Urothelium cell line (cell line): ENCODE data around the gene IKZF3.
"Not testable (repeated sequence)": the region's sequence is repeated elsewhere in the genome, so short reads cannot be mapped to it uniquely, and the experiment has no call there.

Source experiments
- DNase-seq: peaks from one replicate; pipeline ENCODE4 v3.0.0; 2011; ENCODE audit warnings: low spot score, mixed read lengths
- FAIRE-seq: peaks from 2 replicates; lab custom pipeline; 2011; peaks lifted over from hg19 to GRCh38; lab: Jason Lieb, UNC

Gene IKZF3

DNA sequence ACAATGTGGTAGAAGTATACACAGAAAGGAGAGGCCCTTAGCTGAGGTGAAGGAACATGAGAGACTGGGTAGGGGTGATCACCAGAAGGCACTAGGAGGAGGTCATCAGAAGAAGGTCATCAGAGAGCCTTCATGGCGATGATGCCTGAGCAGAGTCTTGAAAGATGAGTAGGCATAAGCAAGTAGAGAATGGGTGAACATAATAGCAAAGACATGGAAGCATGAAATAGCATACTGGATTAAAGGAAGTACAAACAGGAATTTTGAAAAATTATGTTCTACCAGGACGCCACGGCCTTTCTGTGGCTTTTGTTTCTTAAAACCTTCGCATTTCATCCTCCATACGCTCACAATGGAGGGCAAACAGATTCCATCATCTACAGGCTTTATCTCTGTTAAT lies 2.9 kb downstream of the IKZF3 start:
- FAIRE-seq (no peak), DNase-seq (no peak)

DNA sequence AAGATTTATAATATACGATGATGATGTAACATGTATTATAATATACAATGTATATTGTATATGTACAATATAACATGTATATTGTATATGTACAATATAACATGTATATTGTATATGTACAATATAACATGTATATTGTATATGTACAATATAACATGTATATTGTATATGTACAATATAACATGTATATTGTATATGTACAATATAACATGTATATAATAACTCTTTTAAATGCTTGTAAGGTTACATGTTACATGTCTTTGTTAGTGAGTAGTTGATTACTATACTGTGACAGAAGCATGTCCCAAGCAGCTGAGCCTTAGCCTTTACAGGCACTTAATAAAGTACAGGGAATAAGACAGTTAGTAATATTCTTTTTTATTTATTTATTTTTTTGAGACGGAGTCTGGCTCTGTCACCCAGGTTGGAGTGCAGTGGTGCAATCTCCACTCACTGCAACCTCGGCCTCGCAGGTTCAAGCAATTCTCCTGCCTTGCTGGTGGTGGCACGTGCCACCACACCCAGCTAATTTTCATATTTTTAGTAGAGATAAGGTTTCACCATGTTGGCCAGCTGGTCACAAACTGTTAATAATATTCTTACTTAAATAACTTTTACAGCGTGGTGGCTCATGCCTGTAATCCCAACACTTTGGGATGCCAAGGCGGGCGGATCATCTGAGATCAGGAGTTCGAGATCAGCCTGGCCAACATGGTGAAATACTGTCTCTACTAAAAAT lies 8.0 kb downstream of the IKZF3 start:
- DNase-seq, FAIRE-seq: not testable (repeated sequence)

DNA sequence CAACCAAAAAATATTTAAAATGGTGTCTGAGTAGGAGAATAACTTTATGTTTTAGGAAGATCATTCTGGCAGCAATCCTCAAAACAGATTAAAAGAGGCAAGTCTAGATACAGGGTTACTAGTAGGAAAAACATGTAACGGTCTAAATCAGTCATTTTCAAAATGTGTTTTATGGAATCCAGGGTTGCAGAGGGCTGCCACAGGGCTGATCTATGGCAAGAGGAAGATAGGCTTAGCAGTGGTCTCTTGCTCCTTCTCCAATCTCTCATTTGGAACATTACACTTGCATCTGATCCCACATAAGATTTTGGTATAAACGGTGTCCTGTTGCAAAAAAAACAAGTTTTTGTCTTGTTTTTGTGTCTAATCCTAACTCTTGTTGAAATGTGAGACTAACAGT lies 9.2 kb downstream of the IKZF3 start:
- DNase-seq (no peak), FAIRE-seq (no peak)

DNA sequence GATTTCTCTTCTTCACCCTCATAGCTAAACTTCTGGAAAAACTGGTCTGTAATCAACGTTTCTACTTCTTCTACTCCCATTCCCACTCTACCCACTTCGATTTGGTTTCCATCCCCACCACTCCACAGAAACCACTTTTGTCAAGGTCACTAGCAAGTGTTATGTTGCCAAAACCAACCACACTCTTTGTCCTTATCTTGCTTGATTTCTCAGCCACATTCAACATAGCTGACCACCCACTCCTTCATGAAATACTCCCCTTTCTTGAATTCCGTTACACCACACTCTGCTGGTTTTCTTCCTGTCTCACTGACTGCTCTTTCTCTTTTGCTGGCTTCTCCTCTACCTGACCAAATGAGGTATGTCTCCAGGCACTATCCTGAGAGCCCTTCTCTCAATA lies 11.9 kb downstream of the IKZF3 start:
- no peak for DNase-seq
- no peak for FAIRE-seq

DNA sequence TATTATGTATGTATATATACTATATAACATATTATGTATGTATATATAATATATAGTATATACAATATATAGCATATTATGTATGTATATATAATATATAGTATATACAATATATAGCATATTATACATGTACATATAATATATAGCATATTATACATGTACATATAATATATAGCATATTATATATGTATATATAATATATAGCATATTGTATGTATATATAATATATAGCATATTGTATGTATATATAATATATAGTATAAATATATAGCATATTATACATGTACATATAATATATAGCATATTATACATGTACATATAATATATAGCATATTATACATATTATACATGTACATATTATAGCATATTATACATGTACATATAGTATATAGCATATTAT lies 13.9 kb downstream of the IKZF3 start:
- not testable (repeated sequence) for FAIRE-seq, DNase-seq

DNA sequence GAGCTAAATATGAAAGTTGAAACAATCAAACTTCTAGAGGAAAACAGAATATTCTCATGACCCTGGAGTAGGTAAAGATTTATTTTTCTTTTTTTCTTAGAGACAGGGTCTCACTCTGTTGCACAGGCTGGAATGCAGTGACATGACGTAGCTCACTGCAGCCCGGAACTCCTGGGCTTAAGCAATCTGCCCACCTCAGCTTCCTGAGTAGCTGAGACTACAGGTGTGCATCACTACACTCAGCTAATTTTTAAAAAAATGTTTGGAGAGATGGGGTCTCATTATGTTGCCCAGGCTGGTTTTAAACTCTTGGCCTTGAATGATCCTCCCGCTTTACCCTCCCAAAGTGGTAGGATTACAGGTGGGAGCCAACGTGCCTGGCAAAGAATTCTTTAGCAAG lies 15.5 kb downstream of the IKZF3 start:
- no peak for FAIRE-seq

DNA sequence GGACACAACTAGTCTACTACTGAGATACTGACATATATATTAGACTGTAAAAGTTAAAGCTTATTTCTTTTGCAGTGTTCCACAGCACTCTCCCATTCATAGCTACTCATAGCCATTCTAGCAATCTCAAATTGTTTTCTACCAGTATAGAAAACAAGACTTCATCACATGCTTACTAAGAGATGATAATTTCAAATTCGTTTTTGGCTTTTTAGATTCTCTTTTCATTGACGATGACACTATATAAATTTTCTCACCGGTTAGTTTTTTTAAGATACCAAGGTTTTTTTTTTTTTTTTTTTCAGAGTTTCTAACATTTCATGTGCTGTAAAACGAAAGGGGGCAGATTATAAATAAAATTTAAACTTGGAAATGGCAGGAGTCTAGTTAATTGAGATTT lies 17.9 kb downstream of the IKZF3 start:
- no peak for FAIRE-seq

More for the DNA sequence above, 15.5 kb downstream of the IKZF3 start:
- no peak for DNase-seq

DNA sequence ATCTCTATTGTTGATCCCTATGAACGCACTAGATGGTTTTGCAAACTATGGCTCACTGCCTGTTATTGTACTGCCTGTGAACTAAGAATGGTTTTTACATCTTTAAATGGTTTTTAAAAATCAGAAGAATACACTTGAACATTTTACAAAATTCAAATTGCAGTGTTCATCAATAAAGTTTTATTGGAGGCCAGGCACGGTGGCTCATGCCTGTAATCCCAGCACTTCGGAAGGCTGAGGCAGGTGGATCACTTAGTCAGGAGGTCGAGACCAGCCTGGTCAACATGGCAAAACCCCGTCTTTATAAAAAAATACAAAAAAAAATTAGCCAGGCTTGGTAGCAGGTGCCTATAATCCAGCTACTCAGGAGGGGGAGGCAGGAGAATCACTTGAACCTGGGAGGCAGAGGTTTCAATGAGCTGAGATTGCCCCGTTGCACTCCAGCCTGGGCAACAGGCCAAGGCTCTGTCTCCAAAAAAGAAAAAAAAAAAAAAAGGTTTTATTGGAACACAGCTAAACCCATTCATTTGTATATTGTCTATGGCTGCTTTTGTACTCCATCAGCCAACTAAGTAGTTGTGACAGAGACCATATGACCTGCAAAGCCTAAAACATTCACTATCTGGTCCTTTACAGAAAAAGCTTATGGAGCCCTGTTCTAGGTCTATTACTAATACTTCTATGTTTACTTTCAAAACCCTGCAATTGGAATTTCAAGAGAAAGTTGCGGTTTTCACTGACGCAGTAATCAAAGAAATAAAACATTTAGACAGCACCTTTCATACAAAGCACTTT lies 18.9 kb downstream of the IKZF3 start:
- DNase-seq (no peak), FAIRE-seq (no peak)

More for the DNA sequence above, 17.9 kb downstream of the IKZF3 start:
- DNase-seq = no peak

DNA sequence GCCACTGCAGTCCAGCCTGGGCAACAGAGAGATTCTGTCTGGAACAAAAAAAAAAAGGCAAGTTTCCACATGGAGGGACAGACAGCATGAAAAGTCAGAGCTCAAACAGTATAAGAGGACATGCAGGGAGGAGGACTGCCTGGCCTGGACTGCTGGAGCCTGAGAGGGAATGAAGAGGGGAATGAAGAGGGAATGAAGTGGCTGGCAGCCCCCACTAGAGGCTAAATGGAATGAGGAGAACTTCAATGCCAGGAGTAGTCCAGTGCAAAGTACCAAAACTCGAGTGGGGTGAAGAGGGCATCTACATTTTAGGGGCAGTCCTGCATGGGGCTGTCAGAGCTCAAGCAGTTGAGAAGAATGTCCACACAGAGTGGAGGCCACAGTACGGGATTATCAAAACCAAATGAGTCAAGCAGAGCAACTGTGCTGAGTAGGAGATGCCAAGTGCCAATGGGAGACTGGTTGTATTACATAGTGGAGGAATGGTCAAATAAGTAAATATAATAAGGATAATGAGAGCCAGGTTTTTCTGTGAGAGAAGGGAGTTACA lies 22.9 kb downstream of the IKZF3 start:
- no peak for FAIRE-seq
- DNase-seq = no peak

DNA sequence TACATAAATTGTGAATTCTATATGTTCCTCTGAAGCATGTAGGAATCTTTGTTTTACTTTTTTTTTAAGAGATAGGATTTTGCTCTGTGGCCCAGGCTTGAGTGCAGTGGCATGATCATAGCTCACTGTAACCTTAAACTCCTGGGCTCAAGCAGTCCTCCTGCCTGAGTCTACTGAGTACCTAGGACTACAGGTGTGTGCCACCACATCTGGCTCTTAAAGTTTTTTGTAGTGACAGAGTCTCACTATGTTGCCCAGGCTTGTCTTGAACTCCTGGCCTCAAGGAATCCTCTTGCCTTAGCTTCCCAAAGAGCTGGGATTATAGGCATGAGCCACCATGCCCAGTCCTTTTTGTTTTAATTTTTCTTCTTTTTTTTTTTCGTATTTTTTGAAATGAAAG lies 25.3 kb downstream of the IKZF3 start:
- DNase-seq = no peak
- FAIRE-seq = no peak

DNA sequence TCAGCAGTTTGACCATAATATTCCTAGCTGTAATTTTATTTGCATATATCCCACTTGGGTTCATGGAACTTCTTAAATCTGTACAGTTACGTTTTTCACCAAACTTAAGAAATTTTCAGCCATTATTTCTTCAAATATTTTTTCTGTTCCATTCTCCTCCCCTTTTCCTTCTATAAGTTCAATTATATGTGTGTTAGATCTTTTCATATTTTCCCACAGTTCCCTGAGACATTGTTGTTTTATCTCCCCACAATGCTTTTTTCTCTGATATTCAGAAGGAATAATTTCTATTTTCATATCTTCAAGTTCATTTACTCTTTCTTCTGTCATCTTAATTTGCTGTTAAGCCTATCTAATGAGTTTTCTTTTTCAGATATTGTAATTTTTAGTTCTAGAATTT lies 26.1 kb downstream of the IKZF3 start:
- DNase-seq (no peak), FAIRE-seq (no peak)

DNA sequence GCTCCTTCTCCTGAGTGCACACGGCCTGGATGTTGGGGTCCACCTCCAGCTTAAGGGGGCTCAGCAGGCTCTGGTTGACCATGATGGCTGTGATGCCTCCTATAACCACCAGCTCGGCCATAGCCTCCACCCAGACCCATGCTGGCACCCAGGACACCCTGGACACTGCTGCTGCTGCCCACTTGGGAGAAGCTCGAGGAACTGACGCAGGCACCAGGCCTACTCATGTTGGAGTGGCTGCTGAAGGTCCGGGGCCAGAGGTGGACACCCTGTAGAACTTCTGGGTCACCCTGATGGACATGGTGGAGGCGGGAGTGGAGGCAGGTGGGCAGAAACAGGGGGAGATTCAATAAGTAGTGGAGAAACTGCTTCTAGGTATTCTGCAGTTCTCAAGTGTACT lies 28.0 kb downstream of the IKZF3 start:
- FAIRE-seq = no peak

DNA sequence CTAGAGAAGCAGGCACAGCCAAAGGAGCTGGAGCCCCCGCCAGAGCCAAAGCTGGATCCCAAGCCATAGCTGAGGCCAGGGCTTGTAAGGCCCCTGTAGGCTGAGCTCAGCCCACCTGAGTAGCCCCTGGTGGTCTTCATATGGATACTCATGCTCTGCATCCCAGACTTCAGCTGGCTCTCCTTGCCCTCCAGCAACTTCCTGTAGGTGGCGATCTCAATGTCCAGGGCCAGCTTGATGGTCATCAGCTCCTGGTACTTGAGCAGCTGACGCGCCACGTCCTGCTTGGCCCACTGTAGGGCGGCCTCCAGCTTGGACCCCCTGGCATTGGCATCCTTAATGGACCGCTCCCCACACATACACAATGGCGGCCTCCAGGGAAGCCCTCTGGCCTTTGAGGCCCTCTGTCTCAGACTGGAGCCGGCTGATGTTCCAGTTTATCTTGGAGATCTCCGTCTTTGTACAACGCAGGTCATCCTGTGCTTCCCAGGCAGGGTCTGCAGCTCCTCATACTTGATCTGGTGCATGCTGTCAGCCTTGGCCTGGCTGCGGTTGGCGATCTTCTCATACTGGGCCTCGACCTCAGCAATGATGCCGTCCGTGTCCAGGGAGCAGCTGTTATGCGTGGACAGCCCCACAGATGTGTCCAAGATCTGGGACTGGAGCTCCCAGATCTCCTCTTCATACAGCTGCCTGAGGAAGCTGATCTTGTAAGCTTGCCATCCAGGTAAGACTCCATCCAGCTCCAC lies 28.9 kb downstream of the IKZF3 start:
- peak; percentile 17 for FAIRE-seq
- DNase-seq = no peak

More for the DNA sequence above, 28.0 kb downstream of the IKZF3 start:
- DNase-seq = no peak

DNA sequence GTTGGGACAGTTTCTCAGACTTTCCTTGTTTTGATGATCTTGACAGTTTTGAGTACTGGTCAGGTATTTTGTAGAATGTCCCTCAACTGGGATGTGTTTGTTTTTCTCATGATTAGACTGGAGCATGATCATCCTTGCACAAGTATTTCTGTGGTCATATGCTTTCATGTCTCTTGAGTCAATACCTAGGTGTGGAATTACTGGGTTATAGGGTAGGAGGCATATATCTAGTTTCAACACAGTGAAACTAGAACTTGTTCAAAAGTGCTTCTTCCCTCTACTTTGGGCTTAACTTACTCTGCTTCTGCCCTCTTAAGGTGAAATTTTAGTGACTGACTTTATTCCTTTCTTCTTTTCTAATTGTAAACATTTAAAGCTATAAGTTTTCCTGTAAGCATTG lies 30.1 kb downstream of the IKZF3 start:
- no peak for FAIRE-seq
- DNase-seq = no peak

DNA sequence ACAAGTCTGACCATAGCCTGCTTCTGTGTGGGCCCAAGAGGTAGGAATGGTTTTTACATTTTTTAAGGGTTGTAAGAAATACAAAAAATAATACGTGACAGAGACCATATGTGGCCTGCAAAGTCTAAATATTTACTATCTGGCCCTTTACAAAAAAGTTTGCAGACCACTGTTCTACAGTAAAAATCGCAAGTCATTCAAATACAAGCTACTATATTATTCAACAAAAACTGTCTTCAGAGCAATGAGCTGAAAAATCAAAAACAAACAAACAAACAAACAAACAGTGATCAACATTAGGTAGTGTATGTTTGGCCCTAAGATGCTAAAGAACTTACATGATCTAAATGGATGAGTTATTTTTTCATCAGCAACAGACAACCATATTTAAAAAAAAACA lies 32.5 kb downstream of the IKZF3 start:
- FAIRE-seq = no peak

DNA sequence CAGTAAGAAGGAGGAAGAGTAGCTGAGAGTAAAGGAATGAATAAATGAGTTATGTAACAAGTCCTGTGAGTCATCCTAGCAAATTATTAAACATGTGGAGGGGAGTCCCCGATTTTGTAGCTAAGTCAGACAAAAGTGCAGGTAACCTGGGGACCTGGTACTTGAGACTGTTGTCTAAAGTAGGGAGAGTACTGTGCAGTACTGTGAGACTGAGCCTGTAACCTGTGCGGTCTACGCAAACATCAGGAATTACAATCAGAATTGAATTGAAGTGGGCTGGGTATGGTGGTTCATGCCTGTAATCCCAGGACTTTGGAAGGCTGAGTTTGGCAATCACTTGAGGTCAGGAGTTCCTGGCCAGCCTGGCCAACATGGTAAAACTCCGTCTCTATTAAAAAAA lies 35.7 kb downstream of the IKZF3 start:
- DNase-seq = no peak
- FAIRE-seq = no peak

More for the DNA sequence above, 32.5 kb downstream of the IKZF3 start:
- no peak for DNase-seq

DNA sequence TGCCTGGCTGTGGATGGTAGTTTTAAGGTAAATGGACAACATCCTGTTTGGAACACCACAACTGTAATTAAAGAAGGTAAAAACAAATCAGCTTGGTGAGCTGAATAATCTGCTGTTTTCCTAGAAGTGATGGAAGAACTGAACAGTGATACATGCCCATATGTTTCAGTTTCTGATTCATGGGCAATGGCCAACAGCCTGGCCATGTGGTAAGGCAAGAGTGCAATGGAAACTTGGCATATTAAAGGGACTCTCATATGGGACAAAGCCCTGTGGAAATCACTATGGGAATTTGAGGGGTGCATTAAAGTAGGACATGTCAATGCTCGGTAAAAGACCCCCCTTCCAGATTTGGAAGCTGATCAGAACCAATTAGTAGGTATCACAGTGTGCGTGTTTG lies 37.8 kb downstream of the IKZF3 start:
- no peak for DNase-seq
- FAIRE-seq = no peak

DNA sequence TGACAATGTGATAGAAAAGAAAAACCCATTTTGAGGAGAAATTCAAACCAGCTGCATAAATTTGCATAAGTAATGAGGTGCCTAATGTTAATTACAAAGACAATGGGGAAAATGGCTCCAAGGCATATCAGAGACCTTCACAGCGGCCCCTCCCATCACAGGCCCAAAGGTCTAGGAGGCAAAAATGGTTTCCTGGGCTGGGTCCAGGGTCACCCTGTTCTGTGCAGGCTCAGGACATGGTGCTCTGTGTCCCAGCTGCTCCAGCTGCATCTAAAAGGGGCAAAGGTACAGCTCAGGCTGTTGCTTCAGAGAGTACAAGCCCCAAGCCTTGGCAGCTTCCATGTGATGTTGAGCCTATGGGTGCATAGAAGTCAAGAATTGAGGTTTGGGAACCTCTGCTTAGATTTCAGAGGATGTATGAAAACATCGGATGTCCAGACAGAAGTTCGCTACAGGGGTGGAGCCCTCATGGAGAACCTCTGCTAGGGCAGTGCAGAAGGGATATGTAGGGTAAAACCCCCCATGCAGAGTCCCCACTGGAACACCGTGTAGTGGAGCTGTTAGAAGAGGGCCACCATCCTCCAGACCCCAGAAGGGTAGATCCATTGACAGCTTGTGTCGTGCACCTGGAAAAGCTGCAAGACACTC lies 40.6 kb downstream of the IKZF3 start:
- FAIRE-seq (no peak), DNase-seq (no peak)

DNA sequence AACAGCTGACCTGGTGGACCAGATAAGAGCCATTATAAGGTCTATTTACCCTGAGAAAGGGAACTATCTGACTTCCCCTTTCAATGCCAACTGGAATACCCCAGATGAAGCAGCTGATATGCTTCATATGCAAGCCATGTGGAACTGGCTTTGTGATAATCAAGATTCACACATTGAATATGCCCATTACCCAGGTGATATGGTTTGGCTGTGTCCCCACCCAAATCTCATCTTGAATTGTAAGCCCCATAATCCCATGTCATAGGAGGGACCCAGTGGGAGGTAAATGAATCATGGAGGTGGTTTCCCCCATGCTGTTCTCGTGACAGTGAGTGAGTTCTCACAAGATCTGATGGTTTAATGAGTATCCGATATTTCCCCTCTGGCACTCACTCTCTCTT lies 42.1 kb downstream of the IKZF3 start:
- FAIRE-seq (no peak), DNase-seq (no peak)

DNA sequence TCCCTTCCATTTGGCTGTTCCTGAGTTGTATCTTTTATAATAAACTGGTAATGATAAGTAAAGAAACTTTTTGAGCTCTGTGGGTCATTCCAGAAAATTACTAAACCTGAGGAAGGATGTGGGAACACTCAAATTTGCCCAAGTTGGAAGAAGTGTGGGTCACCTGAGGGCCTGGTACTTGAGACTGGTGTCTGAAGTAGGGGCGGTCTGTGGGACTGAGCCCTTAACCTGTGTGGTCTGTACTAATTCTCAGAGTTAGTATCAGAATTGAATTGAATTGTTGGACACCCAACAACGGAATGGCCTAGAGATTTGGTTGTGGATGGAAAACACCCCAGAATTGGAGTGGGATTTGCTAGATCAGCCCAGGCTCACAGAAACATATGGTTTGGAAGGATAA lies 43.1 kb downstream of the IKZF3 start:
- no peak for DNase-seq
- FAIRE-seq = no peak

DNA sequence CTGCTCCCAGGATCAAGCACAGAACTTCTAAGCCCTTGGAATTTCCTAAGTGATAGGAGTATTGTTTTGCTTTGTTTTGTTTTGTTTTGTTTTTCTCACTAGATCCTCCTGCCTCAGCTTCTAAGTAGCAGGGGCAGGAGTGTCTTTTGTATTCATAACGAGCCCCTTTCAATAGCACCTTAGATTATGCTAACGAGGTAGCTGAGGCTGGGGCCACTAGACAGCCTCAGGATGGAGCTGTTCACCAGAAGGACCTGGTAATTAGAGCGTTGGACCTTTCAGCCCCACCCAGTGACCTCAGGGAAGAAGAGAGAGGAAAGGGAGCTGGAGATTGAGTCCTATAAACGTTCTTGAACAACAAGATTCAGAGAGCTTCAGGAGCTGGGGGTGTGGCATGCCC lies 43.6 kb downstream of the IKZF3 start:
- DNase-seq = no peak
- FAIRE-seq = no peak
